ENCODE data around the gene DEAF1. TPM values are rescaled to one million over a fixed set of nuclear protein-coding genes. Genes with fewer than 3 reads are reported as not detected.

Gene DEAF1
- total RNA-seq, 2 experiments from 2014 or later: 68.4 to 79.6 TPM

DNA sequence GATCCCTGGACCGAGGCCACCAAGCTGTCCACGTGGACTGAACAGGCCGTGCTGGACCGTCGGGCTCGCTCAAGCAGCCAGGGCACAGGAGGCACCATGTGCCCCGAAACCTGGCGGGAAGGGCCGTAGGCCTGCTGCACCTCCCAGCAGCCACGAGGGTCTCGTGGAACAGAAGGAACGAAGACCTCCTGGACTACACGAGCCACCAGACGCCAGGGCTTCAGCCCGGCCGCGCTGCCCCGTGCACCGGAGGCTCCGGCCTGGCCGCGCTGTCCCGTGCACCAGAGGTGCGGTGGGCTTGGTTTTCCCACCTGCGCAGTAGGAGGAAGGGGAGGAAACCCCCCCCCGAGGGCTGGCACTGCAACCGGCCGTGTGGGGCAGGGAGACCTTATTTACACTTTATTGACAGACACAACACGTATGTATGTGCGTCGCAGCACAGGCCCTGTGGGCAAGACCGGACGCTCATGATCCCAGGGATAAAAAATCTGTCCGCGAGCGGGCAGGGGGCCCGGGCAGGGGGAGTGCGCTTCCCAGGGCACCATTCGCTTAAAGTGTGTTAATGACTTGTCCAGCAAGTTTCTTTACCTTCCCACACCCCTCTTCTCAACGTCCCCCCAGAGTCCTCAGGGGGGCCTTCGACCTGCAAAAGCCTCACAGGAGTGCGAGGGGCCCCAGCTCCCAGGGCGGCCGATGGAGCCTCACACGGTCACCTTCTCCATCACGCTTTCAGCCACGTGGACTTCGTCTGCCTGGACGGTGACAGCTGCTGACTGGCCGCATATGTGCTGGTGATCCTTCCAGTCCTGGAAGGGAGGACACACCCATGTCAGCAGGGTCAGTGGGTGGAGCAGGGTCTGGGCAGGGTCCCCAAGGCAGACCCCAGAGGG, 50.9 kb downstream of the DEAF1 start:
- ChIA-PET POLR2A (no interaction called here), CTCF (no interaction called here)
- Mint-ChIP-seq H3K36me3 (ENCODE audit: low read depth) (peaks cover 5% of the 10 kb centered on the region), H3K27me3 (peaks cover 5% of the 10 kb centered on the region), H3K4me3 (no peak overlapping the region), H3K9me3 (no peaks in the 10 kb centered on the region), H3K4me1 (ENCODE audit: low read depth) (no peaks in the 10 kb centered on the region), H3K27ac (no peak overlapping the region)
- TF ChIP-seq, protein P1, sequence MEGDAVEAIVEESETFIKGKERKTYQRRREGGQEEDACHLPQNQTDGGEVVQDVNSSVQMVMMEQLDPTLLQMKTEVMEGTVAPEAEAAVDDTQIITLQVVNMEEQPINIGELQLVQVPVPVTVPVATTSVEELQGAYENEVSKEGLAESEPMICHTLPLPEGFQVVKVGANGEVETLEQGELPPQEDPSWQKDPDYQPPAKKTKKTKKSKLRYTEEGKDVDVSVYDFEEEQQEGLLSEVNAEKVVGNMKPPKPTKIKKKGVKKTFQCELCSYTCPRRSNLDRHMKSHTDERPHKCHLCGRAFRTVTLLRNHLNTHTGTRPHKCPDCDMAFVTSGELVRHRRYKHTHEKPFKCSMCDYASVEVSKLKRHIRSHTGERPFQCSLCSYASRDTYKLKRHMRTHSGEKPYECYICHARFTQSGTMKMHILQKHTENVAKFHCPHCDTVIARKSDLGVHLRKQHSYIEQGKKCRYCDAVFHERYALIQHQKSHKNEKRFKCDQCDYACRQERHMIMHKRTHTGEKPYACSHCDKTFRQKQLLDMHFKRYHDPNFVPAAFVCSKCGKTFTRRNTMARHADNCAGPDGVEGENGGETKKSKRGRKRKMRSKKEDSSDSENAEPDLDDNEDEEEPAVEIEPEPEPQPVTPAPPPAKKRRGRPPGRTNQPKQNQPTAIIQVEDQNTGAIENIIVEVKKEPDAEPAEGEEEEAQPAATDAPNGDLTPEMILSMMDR (IDR thresholded peaks at IDR 0.05): no peak
- H3K9me3 ChIP-seq (ENCODE audit: control insufficient read depth in 1 of 2, insufficient read depth in 1 of 2, low read length in 2 of 2): peaks cover 0 to 8% of the 10 kb centered on the region in 2 experiments
- peaks cover 13% of the 10 kb centered on the region for H3K4me1 ChIP-seq (ENCODE audit: insufficient read depth, low read length)
- peaks cover 1 to 6% of the 10 kb centered on the region in 2 experiments for H3K27me3 ChIP-seq (ENCODE audit: control insufficient read depth in 1 of 2, insufficient read depth in 2 of 2, low read length in 2 of 2)
- H3K4me3 ChIP-seq (ENCODE audit: low read length): no peak overlapping the region
- DNase-seq (no peak), ATAC-seq (ENCODE audit: poor library complexity) (no peak)
- intact Hi-C loops (cut with DNase I, micrococcal nuclease): no loop called here
- peaks cover 14% of the 10 kb centered on the region for H3K36me3 ChIP-seq (ENCODE audit: insufficient read depth, low read length)
- no peak overlapping the region for H3K27ac ChIP-seq (ENCODE audit: low read depth in 1 of 2, low read length in 2 of 2)

DNA sequence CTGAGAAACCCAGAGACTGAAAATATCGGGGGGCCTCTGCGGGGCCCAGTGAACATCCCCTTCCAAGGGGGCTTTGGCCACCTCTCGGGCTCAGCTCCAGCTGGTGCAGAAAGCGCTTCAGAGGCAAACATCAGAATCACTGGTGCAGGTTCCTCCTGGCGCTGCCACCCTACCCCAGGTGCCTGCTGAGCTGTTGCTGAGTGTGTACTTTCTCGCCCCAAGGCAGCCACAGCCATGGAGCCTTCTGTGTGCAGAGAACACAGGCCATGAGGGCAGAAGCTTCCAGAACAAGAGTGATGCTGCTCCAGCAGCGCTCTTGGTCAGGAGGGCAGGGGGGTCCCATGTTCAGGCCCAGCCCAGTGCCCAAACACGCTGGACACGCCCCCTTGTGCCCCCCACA, 51.7 kb downstream of the DEAF1 start:
- intact Hi-C loops (cut with DNase I, micrococcal nuclease): no loop called here
- Mint-ChIP-seq H3K9me3 (no peaks in the 10 kb centered on the region), H3K27me3 (peaks cover 12% of the 10 kb centered on the region), H3K27ac (no peak overlapping the region), H3K36me3 (ENCODE audit: low read depth) (peaks cover 5% of the 10 kb centered on the region), H3K4me1 (ENCODE audit: low read depth) (peaks cover 7% of the 10 kb centered on the region), H3K4me3 (no peak overlapping the region)
- ATAC-seq (ENCODE audit: poor library complexity) (peak; percentile 29), DNase-seq (no peak)
- POLR2A ChIA-PET: no interaction called here
- peaks cover 0 to 8% of the 10 kb centered on the region in 2 experiments for H3K9me3 ChIP-seq (ENCODE audit: control insufficient read depth in 1 of 2, insufficient read depth in 1 of 2, low read length in 2 of 2)
- no peak overlapping the region for H3K4me3 ChIP-seq (ENCODE audit: low read length)
- TF ChIP-seq, protein P1 (IDR thresholded peaks at IDR 0.05): no peak
- CTCF ChIA-PET: no interaction called here
- no peak overlapping the region for H3K27ac ChIP-seq (ENCODE audit: low read depth in 1 of 2, low read length in 2 of 2)
- H3K27me3 ChIP-seq (ENCODE audit: control insufficient read depth in 1 of 2, insufficient read depth in 2 of 2, low read length in 2 of 2): peaks cover 9 to 13% of the 10 kb centered on the region in 2 experiments
- H3K4me1 ChIP-seq (ENCODE audit: insufficient read depth, low read length): peaks cover 20% of the 10 kb centered on the region
- peaks cover 14% of the 10 kb centered on the region for H3K36me3 ChIP-seq (ENCODE audit: insufficient read depth, low read length)

DNA sequence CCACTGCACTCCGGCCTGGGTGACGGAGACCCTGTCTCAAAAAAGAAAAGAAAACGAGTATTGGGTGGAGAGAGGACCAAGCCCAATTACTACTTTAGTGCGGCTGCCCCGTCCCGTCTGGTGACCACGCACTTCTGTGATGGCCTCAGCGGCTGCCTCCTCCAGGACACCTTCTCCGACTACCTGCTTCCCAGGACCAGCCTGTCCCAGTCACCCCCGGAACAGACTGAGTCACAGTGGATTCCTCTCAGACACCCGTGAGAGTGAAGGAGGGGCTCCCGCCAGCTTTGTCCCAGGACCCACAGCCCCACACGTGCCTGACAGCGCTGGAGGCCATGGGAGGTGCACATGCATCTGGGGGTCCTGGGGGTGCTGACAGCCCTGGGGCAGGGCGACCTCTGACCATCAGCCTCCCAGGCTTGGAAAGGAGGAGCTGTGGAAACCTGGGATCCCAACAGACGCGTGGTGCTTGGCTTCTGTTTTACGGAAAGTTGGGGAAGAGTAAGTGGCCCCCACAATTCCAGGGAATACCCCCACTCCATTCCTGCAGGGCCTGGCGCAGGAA, 53.1 kb downstream of the DEAF1 start:
- peaks cover 19 to 23% of the 10 kb centered on the region in 2 experiments for H3K27me3 ChIP-seq (ENCODE audit: control insufficient read depth in 1 of 2, insufficient read depth in 2 of 2, low read length in 2 of 2)
- peaks cover 30% of the 10 kb centered on the region for H3K4me1 ChIP-seq (ENCODE audit: insufficient read depth, low read length)
- CTCF ChIA-PET: no interaction called here
- ATAC-seq (ENCODE audit: poor library complexity): no peak
- POLR2A ChIA-PET: interaction anchor here (1.0 kb wide), 1 partner anchor 26 kb away, joined by 3 read pairs; the partner anchor contains the start of gene IRF7
- Mint-ChIP-seq H3K4me3 (no peak overlapping the region), H3K27ac (no peak overlapping the region), H3K9me3 (no peaks in the 10 kb centered on the region), H3K27me3 (peaks cover 20% of the 10 kb centered on the region), H3K4me1 (ENCODE audit: low read depth) (peaks cover 12% of the 10 kb centered on the region), H3K36me3 (ENCODE audit: low read depth) (peaks cover 5% of the 10 kb centered on the region)
- H3K36me3 ChIP-seq (ENCODE audit: insufficient read depth, low read length): peaks cover 14% of the 10 kb centered on the region
- intact Hi-C loops (cut with DNase I, micrococcal nuclease): no loop called here
- H3K27ac ChIP-seq (ENCODE audit: low read depth in 1 of 2, low read length in 2 of 2): no peak overlapping the region
- H3K9me3 ChIP-seq (ENCODE audit: control insufficient read depth in 1 of 2, insufficient read depth in 1 of 2, low read length in 2 of 2): peaks cover 0 to 17% of the 10 kb centered on the region in 2 experiments
- TF ChIP-seq, protein P1 (IDR thresholded peaks at IDR 0.05): no peak
- no peak for DNase-seq
- H3K4me3 ChIP-seq (ENCODE audit: low read length): no peak overlapping the region

Data from CD4-positive, alpha-beta T cell (primary cell).